NCI-H524 treated with DMSO at 0.1 percent for 48 hours (cell line): ENCODE results near the gene TPM1.

Source experiments
- DNase-seq: peaks from one replicate; lab custom pipeline; 2025; lab: John Stamatoyannopoulos, UW

The TPM1 gene

GRCh38 chr15:63016234-63016633, 26.3 kb upstream of the TPM1 start:
- no peak for DNase-seq

GRCh38 chr15:63018639-63019038, 23.9 kb upstream of the TPM1 start:
- no peak for DNase-seq

GRCh38 chr15:63019511-63020109, 22.9 kb upstream of the TPM1 start:
- no peak for DNase-seq

DNA sequence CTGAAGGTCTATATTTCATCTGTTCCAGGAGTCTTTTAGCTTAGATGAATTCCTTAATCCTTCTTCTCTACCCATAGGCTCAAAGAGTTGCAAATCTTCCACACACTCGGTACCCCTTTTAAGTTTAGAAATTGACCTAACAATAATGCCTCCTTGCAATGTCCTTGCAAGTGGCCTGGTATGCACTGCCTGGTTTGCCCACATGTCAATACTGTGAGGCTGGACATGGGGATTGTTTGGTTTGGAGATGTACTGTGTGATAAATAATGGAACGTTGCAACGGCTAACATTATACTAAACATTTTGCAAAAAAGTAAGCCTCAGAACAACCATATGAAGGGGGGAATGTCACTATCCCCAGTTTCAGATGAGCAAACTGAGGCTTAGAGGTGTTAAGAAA, 22.4 kb upstream of the TPM1 start:
- DNase-seq: no peak

DNA sequence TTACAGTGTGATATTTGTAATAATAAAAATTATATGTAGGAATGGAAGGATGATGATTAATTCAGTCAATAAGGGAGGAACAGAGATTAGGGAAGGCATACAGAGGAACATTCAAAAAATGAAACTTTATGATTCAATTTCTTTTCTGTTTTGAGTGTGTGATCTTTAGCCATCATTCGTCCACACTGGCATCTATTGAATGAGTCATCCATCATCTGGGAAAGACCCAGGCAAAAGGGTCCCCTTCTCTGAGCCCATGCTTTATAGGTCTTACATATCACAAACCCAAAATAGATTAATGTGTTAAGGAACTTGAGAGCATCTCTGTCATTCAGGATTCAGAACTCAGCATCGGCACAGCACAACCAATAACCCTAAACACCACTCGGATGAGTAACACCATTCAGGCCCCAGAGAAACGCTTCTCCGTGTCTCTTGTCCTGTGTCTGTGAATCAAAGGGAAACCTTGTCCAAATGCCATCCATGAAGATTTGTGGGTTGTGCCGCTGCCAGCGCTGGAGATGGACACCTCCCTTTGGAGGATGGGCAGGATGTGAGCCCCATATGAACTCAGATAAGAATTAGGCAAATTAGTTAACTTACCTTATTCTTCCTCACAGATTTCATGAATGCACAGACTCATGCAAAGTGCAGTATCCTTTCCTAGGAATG, 21.7 kb upstream of the TPM1 start:
- DNase-seq: no peak

DNA sequence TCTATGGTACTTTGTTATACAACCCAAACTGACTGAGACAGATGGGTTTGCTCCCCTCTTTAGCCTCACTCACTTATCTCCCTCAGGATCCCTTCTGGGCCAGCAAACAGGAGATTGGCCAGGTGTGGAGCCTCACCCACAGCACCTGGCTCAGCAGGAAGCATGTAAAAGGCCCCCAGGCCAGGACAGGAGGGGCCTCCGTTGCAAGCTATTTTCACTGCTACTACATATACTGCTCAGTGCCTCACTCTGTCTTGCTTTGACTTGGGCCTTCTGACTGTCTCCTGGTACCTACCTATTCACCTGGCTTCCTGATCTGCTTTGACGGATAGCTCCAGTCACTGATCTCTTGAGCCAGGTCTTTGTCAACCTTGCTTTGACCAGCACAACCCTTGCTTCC, 20.4 kb upstream of the TPM1 start:
- DNase-seq: no peak

DNA sequence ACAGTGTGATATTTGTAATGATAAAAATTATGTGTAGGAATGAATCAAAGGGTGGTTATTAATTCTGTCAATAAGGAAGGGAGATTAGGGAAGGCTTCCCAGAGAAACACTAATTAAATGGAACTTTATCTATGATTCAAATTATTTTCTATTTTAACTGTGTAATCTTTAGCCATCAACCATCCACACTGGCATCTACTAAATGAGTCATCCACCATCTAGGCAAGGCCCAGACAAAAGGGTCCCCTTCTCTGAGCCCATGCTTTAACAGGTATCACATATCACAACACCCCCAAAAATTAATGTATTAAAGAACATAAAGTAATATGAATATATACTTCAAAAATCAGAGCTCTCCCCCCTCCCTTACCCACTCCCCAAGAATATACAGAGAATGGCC, 19.9 kb upstream of the TPM1 start:
- DNase-seq: no peak

- no peak for DNase-seq
These were observed 19.1 kb upstream of the TPM1 start for GRCh38 chr15:63023351-63023945.

DNA sequence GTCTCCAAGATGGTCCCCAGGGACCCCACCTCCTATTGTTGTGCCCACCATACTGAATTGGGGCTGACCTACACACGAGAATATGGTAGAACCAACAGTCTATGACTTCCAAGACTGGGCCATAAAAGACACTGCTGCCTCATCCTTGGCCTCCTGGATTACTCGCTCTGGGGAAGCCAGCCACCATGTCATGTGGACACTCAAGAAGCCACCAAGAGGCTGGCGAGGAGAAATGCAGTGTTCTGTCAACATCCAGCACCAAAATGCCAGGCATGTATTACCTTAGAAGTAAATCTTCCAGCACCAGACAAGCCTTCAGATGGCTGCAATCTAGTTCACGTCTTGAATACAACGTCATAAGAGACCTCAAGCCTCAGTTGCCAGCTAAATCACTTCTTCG, 17.1 kb upstream of the TPM1 start:
- no peak for DNase-seq

GRCh38 chr15:63027646-63028045, 14.9 kb upstream of the TPM1 start:
- no peak for DNase-seq

DNA sequence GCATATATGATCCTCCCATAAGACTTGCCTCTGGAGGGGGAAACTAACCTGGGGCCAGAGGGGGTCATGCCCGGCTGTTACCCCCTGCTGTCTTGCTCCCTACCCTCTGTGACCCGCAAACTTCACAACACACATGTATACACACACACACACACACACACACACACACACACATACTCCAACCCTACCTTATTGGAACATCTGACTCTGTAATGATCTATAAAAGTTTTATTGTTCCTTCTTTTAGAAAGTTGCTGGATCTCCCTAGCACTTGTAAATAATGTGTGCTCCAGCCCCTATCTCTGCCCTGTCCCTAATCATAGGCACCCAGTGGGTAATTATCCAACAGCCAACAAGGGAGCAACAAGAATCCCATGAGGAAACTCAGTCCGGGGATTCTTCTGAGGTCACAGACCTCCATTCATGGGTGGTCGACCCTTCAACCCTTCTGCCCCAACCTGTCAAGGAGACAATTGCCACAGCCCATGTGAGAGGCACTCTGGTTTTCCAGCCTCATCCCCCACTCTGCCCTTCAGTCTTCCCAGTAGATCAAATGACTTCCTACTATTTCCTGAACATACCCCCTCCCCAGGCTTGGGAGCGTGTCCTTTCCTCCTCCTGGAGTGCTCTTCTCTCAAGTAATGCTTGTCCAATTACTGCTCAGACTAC, 14.0 kb upstream of the TPM1 start:
- DNase-seq: no peak

DNA sequence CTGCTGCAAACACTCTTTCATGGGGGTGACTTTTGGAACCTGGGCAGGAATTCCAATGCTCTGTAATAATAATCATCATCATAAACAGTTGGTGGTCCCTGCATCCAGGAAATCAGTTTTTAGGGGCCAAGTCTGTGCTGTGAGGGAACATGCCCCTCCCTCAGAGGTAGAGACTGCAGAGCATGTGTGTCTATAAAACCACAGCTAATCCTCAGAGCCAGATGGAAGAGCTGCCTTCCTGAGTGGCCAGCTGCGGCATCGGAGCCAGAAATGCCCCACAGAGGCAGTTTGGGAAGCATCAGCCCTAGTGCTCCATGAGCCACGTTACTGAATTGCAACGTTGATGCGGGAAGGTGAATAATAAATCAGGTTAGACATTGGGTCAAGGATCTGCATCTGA, 12.9 kb upstream of the TPM1 start:
- peak; percentile 71 for DNase-seq

DNA sequence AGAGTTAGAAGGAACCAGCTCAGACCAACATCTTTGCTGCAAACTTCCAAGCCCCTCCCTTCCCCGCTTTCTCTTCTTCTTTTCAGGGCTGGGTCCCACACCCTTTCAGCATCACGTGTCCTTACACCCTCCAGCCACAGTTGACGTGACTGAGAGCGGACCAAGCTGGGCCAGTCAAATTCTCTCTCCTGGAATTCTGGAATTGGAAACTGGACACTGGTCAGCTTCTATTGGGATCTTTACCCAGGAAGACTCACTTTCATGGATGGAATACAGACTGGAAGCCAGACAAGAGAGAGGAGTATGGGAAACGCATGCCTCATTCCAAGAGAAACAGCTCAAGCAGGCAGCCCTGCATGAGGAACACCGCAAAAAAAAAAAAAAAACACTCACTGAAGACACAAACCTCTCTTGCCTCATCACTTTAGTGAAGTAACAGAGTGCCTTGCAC, 12.4 kb upstream of the TPM1 start:
- DNase-seq: peak; percentile 71

GRCh38 chr15:63034578-63034977, 8.0 kb upstream of the TPM1 start:
- DNase-seq: no peak

GRCh38 chr15:63035253-63035652, 7.3 kb upstream of the TPM1 start:
- DNase-seq: no peak

- DNase-seq: no peak
These were observed 6.6 kb upstream of the TPM1 start for GRCh38 chr15:63035977-63036376.

DNA sequence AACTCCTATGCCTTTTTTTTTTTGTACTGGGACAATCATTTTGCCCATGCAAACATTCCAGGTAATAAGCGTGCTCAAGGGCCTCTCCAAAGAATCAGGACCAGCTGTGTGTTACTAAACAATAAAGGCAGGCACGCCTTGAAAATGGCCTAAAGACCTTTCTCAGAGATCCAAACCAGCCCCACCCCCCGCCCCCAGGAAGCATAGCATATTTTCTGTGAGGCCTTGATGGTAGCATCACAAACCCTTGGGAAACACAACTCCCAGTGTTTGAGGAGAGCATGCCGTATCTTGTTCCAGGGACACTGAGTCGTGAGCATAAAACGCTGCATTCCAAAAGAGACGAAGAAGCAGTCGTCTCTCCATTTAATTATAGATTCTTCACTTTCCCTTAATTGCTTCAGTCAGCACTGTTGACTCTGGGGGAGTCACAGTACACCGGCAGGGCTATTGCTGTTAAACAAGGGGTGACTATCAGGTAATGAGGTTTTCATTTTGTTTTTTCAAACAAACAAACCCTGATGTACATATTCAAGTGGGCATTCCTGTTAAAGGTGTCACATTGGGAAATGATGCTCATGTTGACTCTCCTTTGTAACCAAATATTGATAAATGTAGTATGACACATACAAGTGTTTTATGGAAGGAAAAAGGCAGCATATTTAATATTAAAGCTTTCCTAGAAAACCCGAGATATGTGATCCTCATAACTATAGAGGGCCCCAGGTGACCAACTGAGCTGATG, 4.4 kb upstream of the TPM1 start:
- no peak for DNase-seq

DNA sequence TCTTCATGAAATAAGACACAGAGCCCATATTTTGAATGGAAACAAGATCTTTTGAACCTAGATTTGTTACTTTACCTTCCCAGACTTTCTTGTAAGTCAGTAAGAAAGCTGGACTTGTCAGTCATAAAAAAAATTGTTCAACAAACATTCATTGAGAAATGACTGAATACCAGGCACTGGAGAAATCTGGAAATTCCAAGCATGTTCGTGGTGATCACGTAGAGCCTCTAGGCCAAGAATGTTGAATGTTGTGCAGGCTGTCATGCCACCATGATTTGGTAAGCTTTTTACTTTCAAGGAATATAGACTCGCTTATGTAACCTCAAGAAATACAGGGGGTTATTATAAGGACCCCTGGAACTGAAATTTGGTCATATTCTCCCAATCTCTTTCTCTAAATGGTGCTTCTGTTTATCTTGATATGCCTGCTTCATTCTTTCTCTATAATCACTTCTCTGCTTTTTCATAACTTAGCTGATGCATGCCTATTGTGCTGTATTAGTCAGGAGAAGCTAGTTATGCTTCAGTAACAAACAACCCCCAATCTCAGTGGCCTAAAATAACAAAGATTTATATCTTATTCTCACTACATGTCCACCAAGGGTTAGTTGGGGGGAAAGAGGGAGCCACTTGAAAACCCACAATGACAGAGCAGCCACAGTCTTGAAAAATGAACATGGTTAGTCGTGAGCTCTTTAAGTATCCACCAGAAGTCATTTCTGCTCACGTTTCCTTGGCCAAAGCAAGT, 3.4 kb upstream of the TPM1 start:
- DNase-seq: no peak

- DNase-seq: no peak
These were observed 2.7 kb upstream of the TPM1 start for GRCh38 chr15:63039811-63040210.

- DNase-seq: no peak
These were observed 2.0 kb upstream of the TPM1 start for GRCh38 chr15:63040509-63040908.

GRCh38 chr15:63040954-63041353, 1.6 kb upstream of the TPM1 start:
- no peak for DNase-seq
